ENCODE results near the gene PKP1. TPM values are rescaled to one million over a fixed set of nuclear protein-coding genes. Genes with fewer than 3 reads are reported as not detected.

The PKP1 gene
- total RNA-seq, 2 donors from 2014 or later: 2.3 TPM; not detected in 1

- no peaks in the 10 kb centered on the region for H3K9me3 ChIP-seq
- H3K4me3 ChIP-seq: no peak overlapping the region
- TF ChIP-seq CTCF (IDR thresholded peaks at IDR 0.05): no peak
- H3K36me3 ChIP-seq: no peaks in the 10 kb centered on the region
- no peaks in the 10 kb centered on the region for H3K27me3 ChIP-seq
- DNase-seq (ENCODE audit: low spot score): no peak
- H3K27ac ChIP-seq: no peak overlapping the region
- peaks cover 0 to 11% of the 10 kb centered on the region in 2 donors for H3K4me1 ChIP-seq
Observed at GRCh38 chr1:201286445-201286844, 3.1 kb downstream of the PKP1 start.

GRCh38 chr1:201288007-201288406, 4.7 kb downstream of the PKP1 start:
- no peaks in the 10 kb centered on the region for H3K9me3 ChIP-seq
- no peak overlapping the region for H3K4me3 ChIP-seq
- H3K36me3 ChIP-seq: no peaks in the 10 kb centered on the region
- peaks cover 0 to 9% of the 10 kb centered on the region in 2 donors for H3K4me1 ChIP-seq
- no peak for DNase-seq (ENCODE audit: low spot score)
- TF ChIP-seq CTCF (IDR thresholded peaks at IDR 0.05): no peak
- H3K27ac ChIP-seq: no peak overlapping the region
- H3K27me3 ChIP-seq: no peaks in the 10 kb centered on the region

GRCh38 chr1:201288765-201289164, 5.5 kb downstream of the PKP1 start:
- Histone ChIP-seq H3K36me3 (no peaks in the 10 kb centered on the region), H3K9me3 (no peaks in the 10 kb centered on the region), H3K27ac (no peak overlapping the region), H3K4me3 (no peak overlapping the region), H3K4me1 (peaks cover 0 to under 1% of the 10 kb centered on the region in 2 donors), H3K27me3 (no peaks in the 10 kb centered on the region)
- no peak for DNase-seq (ENCODE audit: low spot score)
- TF ChIP-seq CTCF (IDR thresholded peaks at IDR 0.05): peak in 1 of 2 donors; percentile 41

GRCh38 chr1:201290551-201290950, 7.2 kb downstream of the PKP1 start:
- TF ChIP-seq CTCF (IDR thresholded peaks at IDR 0.05): no peak
- Histone ChIP-seq H3K36me3 (no peaks in the 10 kb centered on the region), H3K27ac (no peak overlapping the region)

GRCh38 chr1:201291916-201292315, 8.6 kb downstream of the PKP1 start:
- no peak for TF ChIP-seq CTCF (IDR thresholded peaks at IDR 0.05)
- Histone ChIP-seq H3K9me3 (no peaks in the 10 kb centered on the region), H3K4me3 (no peak overlapping the region), H3K27ac (no peak overlapping the region), H3K27me3 (no peaks in the 10 kb centered on the region), H3K4me1 (no peaks in the 10 kb centered on the region), H3K36me3 (no peaks in the 10 kb centered on the region)
- no peak for DNase-seq (ENCODE audit: low spot score)

More at GRCh38 chr1:201290551-201290950, 7.2 kb downstream of the PKP1 start:
- Histone ChIP-seq H3K4me3 (no peak overlapping the region), H3K4me1 (no peaks in the 10 kb centered on the region), H3K9me3 (no peaks in the 10 kb centered on the region), H3K27me3 (no peaks in the 10 kb centered on the region)
- DNase-seq (ENCODE audit: low spot score): no peak

GRCh38 chr1:201294876-201295275, 11.6 kb downstream of the PKP1 start:
- TF ChIP-seq CTCF (IDR thresholded peaks at IDR 0.05): no peak
- Histone ChIP-seq H3K4me3 (no peak overlapping the region), H3K27ac (no peak overlapping the region), H3K9me3 (no peaks in the 10 kb centered on the region), H3K27me3 (no peaks in the 10 kb centered on the region), H3K36me3 (no peaks in the 10 kb centered on the region), H3K4me1 (peaks cover 0 to 18% of the 10 kb centered on the region in 2 donors)
- no peak for DNase-seq (ENCODE audit: low spot score)
